AG04450 (cell line): ENCODE data around the gene DIP2B. TPM values are rescaled to one million over a fixed set of nuclear protein-coding genes. Genes with fewer than 3 reads are reported as not detected.

Source experiments
- CTCF ChIA-PET: fragments of 300-600, 350-600 bp; formaldehyde crosslinking; extraction: SDS; loops from one replicate; lab custom pipeline; 2022; ENCODE audit warnings: antibody characterized with exemption, inconsistent platforms; lab: Charles Lee
- POLR2A ChIA-PET: fragments of 350-600 bp; formaldehyde crosslinking; extraction: SDS; loops from one replicate; lab custom pipeline; 2021; ENCODE audit warnings: antibody characterized with exemption, inconsistent platforms; lab: Yijun Ruan, JAX
- DNase-seq: peaks from one replicate; pipeline ENCODE4 v3.0.0-alpha.2; 2011; ENCODE audit warnings: low read depth, low spot score
- H3K27ac ChIP-seq: one replicate; pipeline ENCODE4 v1.5.1; 2012; ENCODE audit warnings: low read depth, low read length, control low read depth
- H3K27me3 ChIP-seq: one replicate; pipeline ENCODE4 v1.6.0; 2012; ENCODE audit warnings: low read length; ENCODE audit not compliant: control insufficient read depth, insufficient read depth
- H3K4me3 ChIP-seq: 2 replicates; pipeline ENCODE4 v1.5.1; 2011; ENCODE audit warnings: mild to moderate bottlenecking, low read depth, low read length, control low read depth
- H3K9me3 ChIP-seq: 2 replicates; pipeline ENCODE4 v1.5.1; 2012; ENCODE audit warnings: low read length; ENCODE audit not compliant: control insufficient read depth, insufficient read depth
- CTCF ChIP-seq: IDR thresholded peaks from 2 replicates; pipeline ENCODE4 v1.5.1; 2011; ENCODE audit warnings: low read depth, low read length, control low read depth, inconsistent platforms
- polyA plus RNA-seq: library from polyadenylated mRNA; depleted of rRNA; stranded (reverse); fragments of >200 nt; gene quantifications from 2 replicates; pipeline ENCODE4 v1.2.3, GENCODE V29; 2011

Gene DIP2B
- polyA plus RNA-seq, 1 experiment, result 22.0 TPM

GRCh38 chr12:50569321-50569720 is 64.5 kb downstream of the DIP2B start:
- no peak for TF ChIP-seq CTCF
- ChIA-PET CTCF (interaction anchor here (0.6 kb wide), 1 partner anchor 54 kb away, joined by 3 read pairs; no protein-coding TSS in a partner anchor), POLR2A (no interaction called here)
- Histone ChIP-seq H3K27ac (peak overlapping the region; percentile 33), H3K9me3 (no peaks in the 10 kb centered on the region), H3K27me3 (no peaks in the 10 kb centered on the region), H3K4me3 (no peak overlapping the region)
- DNase-seq, result no peak

GRCh38 chr12:50569876-50570275 is 65.1 kb downstream of the DIP2B start:
- Histone ChIP-seq H3K9me3 (no peaks in the 10 kb centered on the region), H3K27ac (no peak overlapping the region), H3K27me3 (no peaks in the 10 kb centered on the region), H3K4me3 (no peak overlapping the region)
- ChIA-PET CTCF (no interaction called here), POLR2A (no interaction called here)
- TF ChIP-seq CTCF, result no peak
- no peak for DNase-seq

GRCh38 chr12:50571786-50572185 is 67.0 kb downstream of the DIP2B start:
- no peak for TF ChIP-seq CTCF
- H3K9me3 ChIP-seq, result no peaks in the 10 kb centered on the region
- no peak for DNase-seq
- H3K27ac ChIP-seq, result no peak overlapping the region
- no peak overlapping the region for H3K4me3 ChIP-seq
- no peaks in the 10 kb centered on the region for H3K27me3 ChIP-seq
- ChIA-PET POLR2A (no interaction called here), CTCF (no interaction called here)

GRCh38 chr12:50572287-50572686 is 67.5 kb downstream of the DIP2B start:
- TF ChIP-seq CTCF, result no peak
- CTCF ChIA-PET, result no interaction called here
- POLR2A ChIA-PET, result no interaction called here
- DNase-seq, result peak; percentile 73
- no peak overlapping the region for H3K4me3 ChIP-seq
- no peaks in the 10 kb centered on the region for H3K9me3 ChIP-seq
- no peaks in the 10 kb centered on the region for H3K27me3 ChIP-seq
- H3K27ac ChIP-seq, result no peak overlapping the region

GRCh38 chr12:50572760-50573159 is 68.0 kb downstream of the DIP2B start:
- no peak for DNase-seq
- POLR2A ChIA-PET, result interaction anchor here (0.6 kb wide), 1 partner anchor 55 kb away, joined by 5 read pairs; no protein-coding TSS in a partner anchor
- Histone ChIP-seq H3K27me3 (no peaks in the 10 kb centered on the region), H3K27ac (no peak overlapping the region), H3K4me3 (no peak overlapping the region), H3K9me3 (no peaks in the 10 kb centered on the region)
- CTCF ChIA-PET, result no interaction called here
- TF ChIP-seq CTCF, result no peak
